ENCODE data around the gene LRCH1. TPM values are rescaled to one million over a fixed set of nuclear protein-coding genes. Genes with fewer than 3 reads are reported as not detected.

LRCH1 gene
- total RNA-seq (2021), result 10.5 TPM in 2 replicates
- percentile 76 among the genes with signal in this experiment for Bru-seq, nascent RNA
- BruChase-seq, experiment 1, labeled RNA remaining after a 2-hour chase, result percentile 67 among the genes with signal in this experiment
- BruChase-seq, experiment 2, labeled RNA remaining after a 6-hour chase, result percentile 52 among the genes with signal in this experiment
- long read RNA-seq, full-length matches to known transcripts, result 3 of 7 reads
- long read RNA-seq, partial matches to known transcripts, result 1 of 7 reads
- long read RNA-seq, other reads (novel, unspliced or antisense), result 3 of 7 reads

- Histone ChIP-seq H3K9me2 (ENCODE audit: insufficient read depth) (no peaks in the 10 kb centered on the region), H3K27ac (peak within 1 kb of the TSS; percentile 30), H2AFZ (peak within 1 kb of the TSS; percentile 97), H3K4me2 (peak within 1 kb of the TSS; percentile 82), H3K4me1 (replicated peaks; ENCODE audit: insufficient read depth) (peaks cover 23% of the 10 kb centered on the region), H3K27me3 (ENCODE audit: insufficient read depth, low read depth) (no peaks in the 10 kb centered on the region), H3K36me3 (ENCODE audit: low read depth) (no peaks in the 10 kb centered on the region), H3K79me2 (ENCODE audit: low read depth) (peaks cover 47% of the 10 kb centered on the region), H3K9me3 (ENCODE audit: insufficient read depth, low read depth) (no peaks in the 10 kb centered on the region), H3K4me3 (peak within 1 kb of the TSS; percentile 89), H3F3A (ENCODE audit: insufficient read depth, low read depth) (no peaks in the 10 kb centered on the region), H4K20me1 (ENCODE audit: insufficient read depth) (no peaks in the 10 kb centered on the region)
- CTCF ChIA-PET, result interaction anchor here (1.7 kb wide), 1 partner anchor 168 kb away, joined by 9 read pairs; no protein-coding TSS in a partner anchor
- DNase-seq, result peak; percentile 67 to 79
- BruUV-seq (replicated peaks), result no TSS peak
- TF ChIP-seq CTCF (conservative IDR thresholded peaks at IDR 0.05), result no peak
- no peak for TF ChIP-seq EZH2 (IDR thresholded peaks at IDR 0.05; ENCODE audit: low read depth)
- intact Hi-C loops (cut with micrococcal nuclease; ENCODE audit: unreplicated experiment), result loop anchor here (5.0 to 10.0 kb wide), 3 partner anchors 104 to 242 kb away; partner anchors contain the start of gene ESD
- POLR2A ChIA-PET (ENCODE audit: unreplicated experiment), result no interaction called here
Observed at GRCh38 chr13:46552889-46553520, at the start of gene LRCH1. LRCH1 (plus strand) TSS chr13:46553170; CDS start chr13:46553397, 227 bp downstream.

- H3F3A ChIP-seq (ENCODE audit: insufficient read depth, low read depth), result no peaks in the 10 kb centered on the region
- POLR2A ChIA-PET (ENCODE audit: unreplicated experiment), result no interaction called here
- BruUV-seq (replicated peaks), result no TSS peak
Observed at GRCh38 chr13:46504036-46504435, 48.9 kb upstream of the LRCH1 start.

GRCh38 chr13:46507981-46508380 lies 45.0 kb upstream of the LRCH1 start:
- POLR2A ChIA-PET (ENCODE audit: unreplicated experiment), result no interaction called here
- H3K4me1 ChIP-seq (replicated peaks; ENCODE audit: insufficient read depth), result no peaks in the 10 kb centered on the region
- CTCF ChIA-PET, result interaction anchor here (0.7 kb wide), 1 partner anchor 1349 kb away, joined by 3 read pairs; no protein-coding TSS in a partner anchor
- TF ChIP-seq CTCF (conservative IDR thresholded peaks at IDR 0.05) (no peak), EZH2 (IDR thresholded peaks at IDR 0.05; ENCODE audit: low read depth) (no peak)
- H3K27me3 ChIP-seq (ENCODE audit: insufficient read depth, low read depth), result no peaks in the 10 kb centered on the region
- H3K4me3 ChIP-seq, result no peak overlapping the region
- no peaks in the 10 kb centered on the region for H4K20me1 ChIP-seq (ENCODE audit: insufficient read depth)
- no peak overlapping the region for H3K4me2 ChIP-seq
- H3K9me3 ChIP-seq (ENCODE audit: insufficient read depth, low read depth), result no peaks in the 10 kb centered on the region
- no peak for DNase-seq
- no peaks in the 10 kb centered on the region for H3K79me2 ChIP-seq (ENCODE audit: low read depth)
- no peaks in the 10 kb centered on the region for H3F3A ChIP-seq (ENCODE audit: insufficient read depth, low read depth)
- no peak overlapping the region for H2AFZ ChIP-seq
- intact Hi-C loops (cut with micrococcal nuclease; ENCODE audit: unreplicated experiment), result no loop called here
- H3K27ac ChIP-seq, result no peak overlapping the region
- no peaks in the 10 kb centered on the region for H3K9me2 ChIP-seq (ENCODE audit: insufficient read depth)
- no peaks in the 10 kb centered on the region for H3K36me3 ChIP-seq (ENCODE audit: low read depth)
- BruUV-seq (replicated peaks), result no TSS peak

More at GRCh38 chr13:46504036-46504435, 48.9 kb upstream of the LRCH1 start:
- H3K9me3 ChIP-seq (ENCODE audit: insufficient read depth, low read depth), result no peaks in the 10 kb centered on the region
- H3K27me3 ChIP-seq (ENCODE audit: insufficient read depth, low read depth), result no peaks in the 10 kb centered on the region
- H3K9me2 ChIP-seq (ENCODE audit: insufficient read depth), result no peaks in the 10 kb centered on the region
- H3K79me2 ChIP-seq (ENCODE audit: low read depth), result no peaks in the 10 kb centered on the region
- no peak overlapping the region for H2AFZ ChIP-seq
- TF ChIP-seq EZH2 (IDR thresholded peaks at IDR 0.05; ENCODE audit: low read depth) (no peak), CTCF (conservative IDR thresholded peaks at IDR 0.05) (no peak)
- no peak overlapping the region for H3K4me2 ChIP-seq
- no peak overlapping the region for H3K27ac ChIP-seq
- no peaks in the 10 kb centered on the region for H3K4me1 ChIP-seq (replicated peaks; ENCODE audit: insufficient read depth)
- no peak for DNase-seq
- intact Hi-C loops (cut with micrococcal nuclease; ENCODE audit: unreplicated experiment), result no loop called here
- no peak overlapping the region for H3K4me3 ChIP-seq
- H3K36me3 ChIP-seq (ENCODE audit: low read depth), result no peaks in the 10 kb centered on the region
- CTCF ChIA-PET, result no interaction called here
- no peaks in the 10 kb centered on the region for H4K20me1 ChIP-seq (ENCODE audit: insufficient read depth)

Data from PC-9 (cell line).